Ovary (tissue), 1 donor: ENCODE data around the gene NOL4.

Source experiments
- EP300 ChIP-seq: sonication (generic); formaldehyde crosslinking; IDR thresholded peaks from one replicate; pipeline ENCODE4 v1.6.1; 2017; ENCODE audit warnings: antibody characterized with exemption
- POLR2A ChIP-seq: fragments of 450-650 bp; IDR thresholded peaks from one replicate; pipeline ENCODE4 v1.6.1; 2017; ENCODE audit warnings: antibody characterized with exemption, mild to moderate bottlenecking, moderate library complexity

DNA sequence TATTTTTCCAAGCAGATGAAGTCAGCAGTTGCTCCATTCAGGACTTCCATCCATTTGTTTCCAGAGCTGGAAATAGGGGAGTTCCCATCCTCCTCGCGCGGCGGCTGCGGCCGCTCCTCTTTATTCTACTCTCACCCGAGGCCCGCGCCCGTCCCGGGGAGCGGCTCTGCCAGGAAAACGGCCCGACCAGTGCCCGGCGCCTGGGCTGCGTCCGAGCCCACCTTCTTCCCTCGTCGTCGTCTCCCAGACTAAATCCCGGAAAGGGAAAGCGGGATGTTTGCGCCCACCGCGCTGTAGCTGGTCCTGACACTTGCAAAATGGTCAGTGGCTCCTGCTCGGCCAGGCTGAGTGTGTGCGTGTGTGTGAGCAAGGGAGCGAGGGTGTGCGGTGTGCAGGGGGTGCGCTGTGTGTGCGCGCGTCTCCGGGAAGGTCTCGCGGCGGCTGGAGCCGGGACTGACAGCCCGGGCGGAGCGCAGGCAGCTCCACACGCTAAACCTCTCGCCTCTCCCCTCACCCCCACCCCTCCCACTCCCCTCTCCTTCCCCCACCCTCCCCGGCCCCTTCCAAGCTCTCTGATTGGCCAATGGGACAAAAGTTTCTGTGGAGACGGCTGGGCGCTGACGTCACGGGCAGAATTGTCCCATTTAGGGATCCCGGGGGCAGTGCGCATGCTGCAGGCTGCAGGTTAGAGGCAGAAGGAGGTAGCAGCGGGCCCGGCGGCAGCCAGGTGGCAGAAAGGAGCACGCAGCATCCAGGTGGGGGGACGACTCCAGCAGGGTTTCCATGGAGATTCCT is at the start of gene NOL4:
- TF ChIP-seq EP300 (no peak), POLR2A (no peak)
